HFFc6 (cell line): ENCODE measurements around the gene ARL5B. TPM values are rescaled to one million over a fixed set of nuclear protein-coding genes. Genes with fewer than 3 reads are reported as not detected.

Experiments
- DNase-seq: peaks from one replicate; pipeline ENCODE4 v3.0.0-alpha.2; 2018
- H3K27ac Mint-ChIP-seq: 2 replicates; pipeline ENCODE4 v1.8.0; 2020; ENCODE audit warnings: mild to moderate bottlenecking, mixed read lengths
- H3K27me3 Mint-ChIP-seq: 2 replicates; pipeline ENCODE4 v1.8.0; 2021; ENCODE audit warnings: mild to moderate bottlenecking, moderate library complexity, mixed read lengths; ENCODE audit not compliant: insufficient read depth
- H3K36me3 Mint-ChIP-seq: 2 replicates; pipeline ENCODE4 v1.8.0; 2021; ENCODE audit warnings: low read depth, mixed read lengths
- H3K4me1 Mint-ChIP-seq: 2 replicates; pipeline ENCODE4 v1.8.0; 2020; ENCODE audit warnings: low read depth, mixed read lengths
- H3K4me3 Mint-ChIP-seq: 2 replicates; pipeline ENCODE4 v1.8.0; 2020; ENCODE audit warnings: mild to moderate bottlenecking, moderate library complexity, mixed read lengths
- H3K9me3 Mint-ChIP-seq: 2 replicates; pipeline ENCODE4 v1.8.0; 2020; ENCODE audit warnings: mild to moderate bottlenecking, mixed read lengths
- total RNA-seq, 6 experiments: library from RNA; stranded (reverse); fragmentation: NEBNext Ultra II Directional; extraction: Animal tissue kit (Norgen Biotek cat#: 25700); gene quantifications; 2 replicates in 1 of 6; 3 replicates in 5 of 6; pipeline ENCODE4 v1.2.3, GENCODE V29; 2021
- TF ChIP-seq, protein P1 (sequence below): fragments of 200-600 bp; sonication (generic); IDR thresholded peaks from 2 replicates; pipeline ENCODE4 v1.5.0; 2021; ENCODE audit warnings: antibody characterized with exemption, mild to moderate bottlenecking

Gene ARL5B
- total RNA-seq, 6 experiments from 2014 or later, result 6.9 to 9.0 (median 8.7) TPM

DNA sequence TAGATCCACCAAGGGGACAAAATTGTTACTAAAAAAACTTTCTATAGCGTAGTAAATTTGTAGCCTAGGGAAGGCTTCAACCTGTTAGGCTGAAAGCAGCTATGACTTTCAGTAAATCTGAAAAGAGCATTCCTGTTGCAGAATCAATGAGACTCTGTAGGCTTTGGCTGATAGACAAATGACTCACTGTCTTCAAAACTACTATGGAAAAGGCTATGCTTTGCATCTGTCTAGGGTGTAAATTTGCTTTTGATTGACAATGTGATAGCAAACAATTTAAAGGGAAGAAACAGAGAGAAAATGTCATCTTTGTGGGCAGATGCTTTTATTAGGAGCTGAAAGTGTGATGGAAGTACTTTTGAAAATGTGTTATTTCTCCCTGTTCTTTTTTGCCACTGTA, 60.6 kb downstream of the ARL5B start:
- Mint-ChIP-seq H3K9me3 (no peaks in the 10 kb centered on the region; the same call in 1 of the 2 replicates), H3K36me3 (no peaks in the 10 kb centered on the region), H3K27me3 (peaks cover 2% of the 10 kb centered on the region), H3K4me1 (no peaks in the 10 kb centered on the region), H3K27ac (no peak overlapping the region), H3K4me3 (no peak overlapping the region)
- no peak for DNase-seq
- TF ChIP-seq, protein P1, sequence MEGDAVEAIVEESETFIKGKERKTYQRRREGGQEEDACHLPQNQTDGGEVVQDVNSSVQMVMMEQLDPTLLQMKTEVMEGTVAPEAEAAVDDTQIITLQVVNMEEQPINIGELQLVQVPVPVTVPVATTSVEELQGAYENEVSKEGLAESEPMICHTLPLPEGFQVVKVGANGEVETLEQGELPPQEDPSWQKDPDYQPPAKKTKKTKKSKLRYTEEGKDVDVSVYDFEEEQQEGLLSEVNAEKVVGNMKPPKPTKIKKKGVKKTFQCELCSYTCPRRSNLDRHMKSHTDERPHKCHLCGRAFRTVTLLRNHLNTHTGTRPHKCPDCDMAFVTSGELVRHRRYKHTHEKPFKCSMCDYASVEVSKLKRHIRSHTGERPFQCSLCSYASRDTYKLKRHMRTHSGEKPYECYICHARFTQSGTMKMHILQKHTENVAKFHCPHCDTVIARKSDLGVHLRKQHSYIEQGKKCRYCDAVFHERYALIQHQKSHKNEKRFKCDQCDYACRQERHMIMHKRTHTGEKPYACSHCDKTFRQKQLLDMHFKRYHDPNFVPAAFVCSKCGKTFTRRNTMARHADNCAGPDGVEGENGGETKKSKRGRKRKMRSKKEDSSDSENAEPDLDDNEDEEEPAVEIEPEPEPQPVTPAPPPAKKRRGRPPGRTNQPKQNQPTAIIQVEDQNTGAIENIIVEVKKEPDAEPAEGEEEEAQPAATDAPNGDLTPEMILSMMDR, result no peak

DNA sequence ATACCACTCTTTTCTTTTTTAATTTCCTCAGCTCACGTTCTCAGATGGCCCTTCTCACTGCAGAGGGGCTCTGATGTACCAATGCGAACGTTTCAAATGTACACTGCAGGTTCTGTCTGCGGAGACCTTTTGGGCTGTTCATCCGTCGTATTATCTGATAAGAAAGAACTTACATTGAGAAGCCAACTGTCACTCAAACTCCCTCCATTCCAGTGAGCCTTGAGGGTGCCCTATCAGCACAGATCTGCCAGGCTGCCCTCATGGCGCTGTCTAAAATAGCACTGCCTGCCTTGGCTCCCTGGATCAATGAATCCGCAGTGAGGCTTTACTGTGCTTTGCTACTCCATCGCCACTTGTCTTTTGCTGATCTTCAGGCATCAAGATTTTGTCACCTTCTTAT, 61.8 kb downstream of the ARL5B start:
- no peak overlapping the region for H3K27ac Mint-ChIP-seq
- no peaks in the 10 kb centered on the region; the same call in 1 of the 2 replicates for H3K27me3 Mint-ChIP-seq
- no peak for DNase-seq
- no peaks in the 10 kb centered on the region for H3K4me1 Mint-ChIP-seq
- H3K9me3 Mint-ChIP-seq, result no peaks in the 10 kb centered on the region; the same call in 1 of the 2 replicates
- H3K36me3 Mint-ChIP-seq, result no peaks in the 10 kb centered on the region
- H3K4me3 Mint-ChIP-seq, result no peak overlapping the region
- TF ChIP-seq, protein P1, result no peak

DNA sequence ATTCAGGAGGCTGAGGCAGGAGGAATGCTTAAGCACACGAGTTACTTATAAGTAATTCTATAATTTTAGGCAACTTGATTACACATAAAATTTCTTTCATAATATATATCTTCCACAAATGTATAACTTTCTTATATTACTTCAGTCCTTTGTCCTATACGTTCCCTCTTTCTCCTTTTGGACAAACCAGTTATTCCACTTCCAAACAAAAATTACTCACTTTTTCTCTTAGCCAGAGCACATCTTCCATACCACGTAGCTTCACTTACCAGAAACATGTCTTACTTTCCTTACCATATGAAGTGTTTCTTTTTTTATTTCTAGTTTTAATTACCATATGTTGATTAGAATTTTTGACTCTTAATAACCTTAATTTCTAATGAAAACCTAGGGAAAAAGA, 64.6 kb downstream of the ARL5B start:
- Mint-ChIP-seq H3K27ac (no peak overlapping the region), H3K4me3 (no peak overlapping the region), H3K27me3 (peaks cover 2% of the 10 kb centered on the region), H3K9me3 (no peaks in the 10 kb centered on the region; the same call in 1 of the 2 replicates), H3K36me3 (no peaks in the 10 kb centered on the region), H3K4me1 (no peaks in the 10 kb centered on the region)
- TF ChIP-seq, protein P1, result no peak
- DNase-seq, result no peak

Other genes with a start within 250 kb of the ARL5B start
- 1 to 10 TPM; 3.7 to 6.0 (median 5.3) TPM for gene NSUN6, start 7.8 kb upstream of the ARL5B start, total RNA-seq